ENCODE results near the gene KISS1R. TPM values are rescaled to one million over a fixed set of nuclear protein-coding genes. Genes with fewer than 3 reads are reported as not detected.

KISS1R gene
- total RNA-seq, 3 donors from 2014 or later: 2.9 to 5.1 (median 3.3) TPM

DNA sequence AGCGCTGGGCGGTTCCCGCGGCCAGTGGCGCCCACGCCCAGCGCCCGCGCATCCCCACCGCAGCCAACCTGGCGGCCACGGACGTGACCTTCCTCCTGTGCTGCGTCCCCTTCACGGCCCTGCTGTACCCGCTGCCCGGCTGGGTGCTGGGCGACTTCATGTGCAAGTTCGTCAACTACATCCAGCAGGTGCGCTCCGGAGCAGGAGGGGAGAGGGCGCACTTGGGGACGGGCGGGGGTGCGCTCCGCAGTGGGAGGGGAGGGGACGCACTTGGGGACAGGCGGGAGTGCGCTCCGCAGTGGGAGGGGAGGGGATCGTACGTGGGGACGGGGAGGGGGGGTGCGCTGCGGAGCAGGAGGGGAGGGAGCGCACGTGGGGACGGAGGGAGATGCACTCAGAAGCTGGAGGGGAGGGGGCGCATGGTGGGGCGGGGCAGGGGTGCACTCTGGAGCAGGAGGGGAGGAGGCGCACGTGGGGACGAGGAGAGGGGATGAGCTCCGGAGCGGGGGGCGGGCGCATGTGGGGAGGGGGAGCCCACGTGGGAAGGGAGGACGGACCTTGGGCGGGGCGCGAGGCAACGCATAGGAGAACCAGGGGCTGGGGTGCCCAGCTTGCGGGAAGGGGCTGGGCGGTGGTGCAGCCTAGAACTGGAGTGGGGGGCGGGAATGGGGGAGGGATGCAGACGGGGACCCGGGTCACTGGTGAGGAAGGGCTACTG, 1.5 kb downstream of the KISS1R start:
- ATAC-seq: no peak
- Mint-ChIP-seq H3K4me3 (no peak overlapping the region), H3K27me3 (ENCODE audit: low read depth) (peaks cover 5% of the 10 kb centered on the region), H3K36me3 (ENCODE audit: insufficient read depth) (no peaks in the 10 kb centered on the region), H3K9me3 (no peaks in the 10 kb centered on the region), H3K4me1 (ENCODE audit: low read depth) (peaks cover 25% of the 10 kb centered on the region)
- no peak for DNase-seq

DNA sequence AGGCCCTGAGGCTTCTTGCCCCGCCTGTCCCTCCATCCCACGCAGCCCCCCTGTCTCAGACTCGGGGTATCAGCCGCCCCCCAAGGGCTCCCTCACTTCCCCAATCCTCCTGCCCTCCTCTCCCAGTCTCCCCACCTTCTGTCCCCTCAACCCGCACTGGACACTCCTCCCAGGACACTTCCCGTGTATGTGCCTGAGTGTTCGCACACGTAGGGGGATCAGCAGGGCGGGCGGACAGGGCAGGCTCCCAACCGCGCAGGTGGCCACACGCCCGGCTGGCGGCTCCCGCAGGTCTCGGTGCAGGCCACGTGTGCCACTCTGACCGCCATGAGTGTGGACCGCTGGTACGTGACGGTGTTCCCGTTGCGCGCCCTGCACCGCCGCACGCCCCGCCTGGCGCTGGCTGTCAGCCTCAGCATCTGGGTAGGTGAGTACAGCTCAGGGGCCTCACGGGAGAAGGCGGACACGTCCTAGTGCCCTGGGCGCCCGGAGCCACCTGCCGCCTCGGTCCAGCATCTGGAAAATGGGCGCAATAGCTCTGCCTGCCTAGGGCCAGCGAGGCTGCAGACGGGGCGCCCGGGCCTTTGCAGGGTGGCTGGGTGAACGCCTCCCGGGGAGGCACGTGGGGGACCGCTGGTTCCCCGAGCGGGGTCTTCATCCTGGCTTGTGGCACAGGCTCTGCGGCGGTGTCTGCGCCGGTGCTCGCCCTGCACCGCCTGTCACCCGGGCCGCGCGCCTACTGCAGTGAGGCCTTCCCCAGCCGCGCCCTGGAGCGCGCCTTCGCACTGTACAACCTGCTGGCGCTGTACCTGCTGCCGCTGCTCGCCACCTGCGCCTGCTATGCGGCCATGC, 2.3 kb downstream of the KISS1R start:
- Mint-ChIP-seq H3K27me3 (ENCODE audit: low read depth) (peaks cover 5% of the 10 kb centered on the region), H3K9me3 (no peaks in the 10 kb centered on the region), H3K4me3 (peak overlapping the region; percentile 45), H3K36me3 (ENCODE audit: insufficient read depth) (no peaks in the 10 kb centered on the region), H3K4me1 (ENCODE audit: low read depth) (peaks cover 25% of the 10 kb centered on the region)
- ATAC-seq (peak; percentile 33 to 42), DNase-seq (peak; percentile 41)

- DNase-seq: peak; percentile 61
These were observed 3.1 kb downstream of the KISS1R start for GRCh38 chr19:920051-920864.

DNA sequence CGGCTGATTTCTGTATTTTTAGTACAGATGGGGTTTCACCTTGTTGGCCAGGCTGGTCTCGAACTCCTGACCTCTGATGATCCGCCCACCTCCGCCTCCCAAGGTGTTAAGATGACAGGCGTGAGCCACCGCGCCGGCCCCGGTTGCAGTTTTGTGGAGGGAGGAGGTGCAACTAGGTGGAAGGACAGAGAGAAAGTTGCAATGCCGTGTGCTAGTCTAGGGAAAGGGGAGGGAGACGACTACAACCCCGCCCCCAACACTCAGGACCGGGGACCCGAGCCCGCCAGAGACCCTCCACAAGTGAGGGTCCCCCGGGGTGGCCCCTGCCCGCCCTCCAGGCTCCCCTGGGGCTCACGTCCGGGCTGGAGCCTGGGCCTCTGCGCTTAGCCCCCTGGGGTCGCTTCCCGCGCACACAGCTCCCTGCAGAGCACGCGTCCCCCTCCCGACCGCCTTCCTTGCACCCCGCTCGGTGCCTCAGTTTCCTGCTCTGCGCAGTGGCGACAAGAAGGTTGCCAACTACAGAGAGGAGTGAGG, 7.5 kb downstream of the KISS1R start:
- peak overlapping the region; percentile 75 for H3K4me3 Mint-ChIP-seq
- ATAC-seq (no peak), DNase-seq (no peak)
- H3K36me3 Mint-ChIP-seq (ENCODE audit: insufficient read depth): no peaks in the 10 kb centered on the region
- peaks cover 2% of the 10 kb centered on the region for H3K27me3 Mint-ChIP-seq (ENCODE audit: low read depth)
- peaks cover 20% of the 10 kb centered on the region for H3K4me1 Mint-ChIP-seq (ENCODE audit: low read depth)
- H3K9me3 Mint-ChIP-seq: no peaks in the 10 kb centered on the region

More at GRCh38 chr19:920051-920864, 3.1 kb downstream of the KISS1R start:
- Mint-ChIP-seq H3K36me3 (ENCODE audit: insufficient read depth) (no peaks in the 10 kb centered on the region), H3K4me3 (peak overlapping the region; percentile 76), H3K9me3 (no peaks in the 10 kb centered on the region), H3K27me3 (ENCODE audit: low read depth) (peaks cover 5% of the 10 kb centered on the region), H3K4me1 (ENCODE audit: low read depth) (peaks cover 24% of the 10 kb centered on the region)
- peak; percentile 38 to 45 for ATAC-seq

GRCh38 chr19:925087-925525, 8.0 kb downstream of the KISS1R start:
- H3K27me3 Mint-ChIP-seq (ENCODE audit: low read depth): peaks cover 2% of the 10 kb centered on the region
- DNase-seq: no peak
- H3K9me3 Mint-ChIP-seq: no peaks in the 10 kb centered on the region
- no peaks in the 10 kb centered on the region for H3K36me3 Mint-ChIP-seq (ENCODE audit: insufficient read depth)
- peaks cover 20% of the 10 kb centered on the region for H3K4me1 Mint-ChIP-seq (ENCODE audit: low read depth)
- peak overlapping the region; percentile 75 for H3K4me3 Mint-ChIP-seq
- peak; percentile 58 to 68 for ATAC-seq

DNA sequence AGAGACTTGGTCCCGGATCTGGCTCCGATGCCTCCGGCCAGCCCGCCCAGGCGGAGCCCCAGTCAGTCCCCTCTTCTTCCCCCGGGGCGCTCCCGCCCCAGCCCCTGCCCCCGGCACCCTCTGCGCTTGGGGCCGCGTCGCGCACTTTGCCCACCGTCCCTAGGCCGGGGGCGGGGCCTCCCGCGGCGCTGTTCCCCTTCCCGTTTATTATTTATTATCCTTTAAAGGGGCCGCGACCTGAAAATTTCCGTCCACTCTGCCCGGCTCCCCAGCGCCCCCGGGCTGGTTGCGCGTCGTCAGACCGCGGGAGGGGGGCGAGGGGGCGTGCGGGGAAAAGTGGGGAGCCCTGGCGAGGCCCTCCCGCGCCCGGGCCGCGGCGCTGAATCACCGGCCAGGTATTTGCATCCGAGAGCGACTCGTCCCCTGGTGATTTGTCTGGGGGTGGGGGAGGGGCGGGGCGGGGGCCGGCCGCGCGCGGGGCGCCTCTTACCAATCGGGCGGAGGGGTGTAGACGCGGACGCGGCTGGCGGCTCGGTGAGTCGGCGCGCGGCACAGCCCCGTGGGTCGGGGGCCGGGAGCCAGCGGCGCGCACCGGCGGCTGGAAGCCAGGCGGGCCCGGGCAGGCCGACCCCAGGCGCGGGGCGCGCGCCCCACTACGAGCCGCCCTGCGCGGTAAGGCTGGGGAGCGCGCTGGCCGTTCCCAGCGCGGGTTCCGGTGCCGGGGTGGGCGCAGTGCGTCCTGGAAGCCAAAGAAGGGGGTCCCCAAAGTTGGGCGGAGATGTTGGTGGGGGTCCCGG, 8.6 kb downstream of the KISS1R start, which contains the start of gene ARID3A:
Gene ARID3A, plus strand, starts transcription at position 510 of the 797 bp plus-strand sequence. CDS start 3,494 bp downstream, outside the sequence.
- Mint-ChIP-seq H3K4me1 (ENCODE audit: low read depth) (peaks cover 18% of the 10 kb centered on the region), H3K4me3 (peak within 1 kb of the TSS; percentile 78), H3K36me3 (ENCODE audit: insufficient read depth) (no peaks in the 10 kb centered on the region), H3K9me3 (no peaks in the 10 kb centered on the region), H3K27me3 (ENCODE audit: low read depth) (peaks cover 1% of the 10 kb centered on the region)
- peak; percentile 69 for DNase-seq
- peak; percentile 74 to 76 for ATAC-seq

GRCh38 chr19:926323-926588, 9.1 kb downstream of the KISS1R start:
- Mint-ChIP-seq H3K4me1 (ENCODE audit: low read depth) (peaks cover 18% of the 10 kb centered on the region), H3K36me3 (ENCODE audit: insufficient read depth) (no peaks in the 10 kb centered on the region), H3K4me3 (peak overlapping the region; percentile 71), H3K9me3 (no peaks in the 10 kb centered on the region), H3K27me3 (ENCODE audit: low read depth) (no peaks in the 10 kb centered on the region)
- DNase-seq: no peak
- no peak for ATAC-seq

DNA sequence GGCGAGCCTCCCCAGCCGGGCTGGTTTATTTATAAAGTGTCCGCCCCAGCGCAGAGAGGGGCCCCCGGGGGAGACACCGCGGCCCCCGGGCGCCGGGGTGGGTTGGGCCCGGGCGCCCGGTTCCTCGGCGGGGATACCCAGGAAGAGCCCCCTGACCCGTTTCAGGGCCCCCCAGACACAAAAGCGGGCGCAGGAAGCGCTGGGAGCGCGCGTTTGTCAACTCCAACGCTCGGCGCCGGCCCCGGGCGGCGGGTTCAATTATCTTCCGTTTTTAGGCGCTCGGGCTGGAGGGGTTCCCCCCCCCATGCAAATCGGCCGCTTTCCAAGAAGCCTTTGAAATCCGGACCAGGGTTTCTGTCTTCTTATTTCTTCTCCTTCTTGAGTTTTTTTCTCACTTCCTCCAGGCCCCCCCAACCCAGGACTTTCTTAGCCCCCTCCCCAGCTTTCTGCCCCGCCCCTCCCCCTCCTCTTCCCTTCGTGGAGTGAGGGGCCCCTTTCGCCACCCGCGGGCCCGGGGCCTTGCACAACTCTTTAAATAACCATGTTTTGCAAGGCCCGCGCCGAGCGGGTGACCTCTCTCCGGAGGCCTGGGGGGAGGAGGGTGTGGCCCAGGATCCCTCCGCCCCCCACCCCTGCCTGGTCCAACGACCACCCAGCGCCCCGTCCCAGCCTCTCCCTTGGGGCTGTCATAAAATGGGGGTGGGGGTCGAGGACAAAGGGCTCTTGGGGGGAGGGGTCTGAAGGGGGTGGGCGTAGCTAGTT, 9.6 kb downstream of the KISS1R start:
- peak; percentile 29 for DNase-seq
- no peak for ATAC-seq
- H3K27me3 Mint-ChIP-seq (ENCODE audit: low read depth): no peaks in the 10 kb centered on the region
- H3K9me3 Mint-ChIP-seq: no peaks in the 10 kb centered on the region
- H3K36me3 Mint-ChIP-seq (ENCODE audit: insufficient read depth): no peaks in the 10 kb centered on the region
- H3K4me1 Mint-ChIP-seq (ENCODE audit: low read depth): peaks cover 14% of the 10 kb centered on the region
- peak overlapping the region; percentile 78 for H3K4me3 Mint-ChIP-seq

GRCh38 chr19:927351-927779, 10.2 kb downstream of the KISS1R start:
- no peaks in the 10 kb centered on the region for H3K36me3 Mint-ChIP-seq (ENCODE audit: insufficient read depth)
- DNase-seq (no peak), ATAC-seq (no peak)
- H3K27me3 Mint-ChIP-seq (ENCODE audit: low read depth): no peaks in the 10 kb centered on the region
- H3K9me3 Mint-ChIP-seq: no peaks in the 10 kb centered on the region
- H3K4me1 Mint-ChIP-seq (ENCODE audit: low read depth): peaks cover 16% of the 10 kb centered on the region
- H3K4me3 Mint-ChIP-seq: peak overlapping the region; percentile 37

DNA sequence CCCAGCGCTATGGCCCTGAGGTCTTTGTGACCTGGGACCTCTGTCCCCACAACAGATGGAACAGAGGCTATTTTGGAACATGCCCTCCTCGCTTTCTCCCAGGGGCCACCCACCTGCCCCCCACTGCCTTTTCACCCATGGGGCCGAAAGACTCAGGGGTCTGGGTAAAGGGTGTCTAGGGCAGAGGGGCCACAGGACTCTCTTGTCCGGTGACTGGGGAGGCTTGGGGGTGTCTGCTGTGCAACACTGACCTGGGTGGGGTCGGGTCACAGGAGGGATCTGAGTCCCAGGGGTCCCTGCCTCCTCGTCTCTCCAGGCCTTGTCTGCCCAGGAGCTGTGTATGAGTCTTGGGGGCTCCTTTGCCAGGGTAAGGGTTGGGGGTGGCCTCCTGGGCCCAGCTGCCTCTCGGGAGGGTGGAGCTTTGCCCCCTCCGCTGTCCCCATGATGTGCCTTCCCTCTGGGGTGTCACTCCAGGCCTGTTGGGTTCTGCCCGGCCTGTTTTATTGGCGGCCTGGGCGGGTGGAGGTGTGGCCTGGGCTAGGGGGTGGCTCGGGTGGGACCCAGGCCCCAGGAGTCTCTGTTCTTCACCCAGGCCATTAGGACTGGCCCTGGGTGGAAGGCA, 10.8 kb downstream of the KISS1R start:
- Mint-ChIP-seq H3K9me3 (no peaks in the 10 kb centered on the region), H3K36me3 (ENCODE audit: insufficient read depth) (no peaks in the 10 kb centered on the region), H3K4me1 (ENCODE audit: low read depth) (peaks cover 19% of the 10 kb centered on the region), H3K4me3 (peak overlapping the region; percentile 37), H3K27me3 (ENCODE audit: low read depth) (no peaks in the 10 kb centered on the region)
- DNase-seq: no peak
- no peak for ATAC-seq

GRCh38 chr19:928471-929202, 11.5 kb downstream of the KISS1R start:
- no peak for ATAC-seq
- H3K27me3 Mint-ChIP-seq (ENCODE audit: low read depth): no peaks in the 10 kb centered on the region
- no peak overlapping the region for H3K4me3 Mint-ChIP-seq
- H3K36me3 Mint-ChIP-seq (ENCODE audit: insufficient read depth): no peaks in the 10 kb centered on the region
- no peaks in the 10 kb centered on the region for H3K9me3 Mint-ChIP-seq
- peaks cover 19% of the 10 kb centered on the region for H3K4me1 Mint-ChIP-seq (ENCODE audit: low read depth)
- no peak for DNase-seq

Measured in activated T-cell treated with anti-CD3 and anti-CD28 coated beads, Interleukin-2, amount 50 U/mL, for 4 hours (primary cell).